GM13977 (cell line): ENCODE data around the gene PRR29.

Source experiments
- DNase-seq: peaks from one replicate; pipeline ENCODE4 v3.0.0; 2012; ENCODE audit warnings: low spot score
- CTCF ChIP-seq: IDR thresholded peaks from 2 replicates; pipeline ENCODE4 v1.5.1; 2012; ENCODE audit warnings: mild to moderate bottlenecking, control low read depth; ENCODE audit not compliant: insufficient read depth; ENCODE audit errors: extremely low read depth, missing control alignments
- in situ Hi-C: fragments of 300-500 bp; cut with MboI; formaldehyde crosslinking; loops from one replicate; pipeline ENCODE4 v1.12.0; 2022; ENCODE audit warnings: low sequenced_read_pairs, low pct_unique_long_range_greater_than_20kb, mixed read lengths, inconsistent platforms; ENCODE audit not compliant: unreplicated experiment

Gene PRR29

GRCh38 chr17:63983320-63983719 lies 14.8 kb upstream of the PRR29 start:
- in situ Hi-C loops = no loop called here
- DNase-seq = no peak
- TF ChIP-seq CTCF = no peak

GRCh38 chr17:63984236-63984635 lies 13.9 kb upstream of the PRR29 start:
- in situ Hi-C loops = no loop called here
- no peak for TF ChIP-seq CTCF
- DNase-seq = no peak

- in situ Hi-C loops = no loop called here
- no peak for DNase-seq
- no peak for TF ChIP-seq CTCF
Measured at GRCh38 chr17:63984651-63985386, 13.3 kb upstream of the PRR29 start.

GRCh38 chr17:63985387-63986140 lies 12.6 kb upstream of the PRR29 start:
- in situ Hi-C loops = no loop called here
- no peak for TF ChIP-seq CTCF
- DNase-seq = no peak

- no peak for TF ChIP-seq CTCF
- DNase-seq = no peak
- in situ Hi-C loops = no loop called here
Measured at GRCh38 chr17:63986821-63987220, 11.3 kb upstream of the PRR29 start.

GRCh38 chr17:63987221-63988126 lies 10.7 kb upstream of the PRR29 start:
- TF ChIP-seq CTCF = no peak
- in situ Hi-C loops = no loop called here
- no peak for DNase-seq
